HCT116 (cell line): ENCODE results near the gene F11R. TPM values are rescaled to one million over a fixed set of nuclear protein-coding genes. Genes with fewer than 3 reads are reported as not detected.
"Not testable (repeated sequence)": the region's sequence is repeated elsewhere in the genome, so short reads cannot be mapped to it uniquely, and the experiment has no call there.

Experiments
- ATAC-seq: fragments of 200-7000 bp; cut with Tn5 transposase; 2 replicates; pipeline ENCODE4 v1.9.1; 2020; ENCODE audit warnings: mild to moderate bottlenecking, moderate library complexity
- BruUV-seq: library from RNA; stranded (reverse); fragments of 400-500 nt; replicated peaks from 2 replicates; lab custom pipeline; 2021; lab: Mats Ljungman, UMichigan
- CTCF ChIA-PET: fragments of 300-600 bp; sonication (Branson Sonifier 250); formaldehyde crosslinking; loops from one replicate; lab custom pipeline; 2021; ENCODE audit warnings: antibody characterized with exemption; lab: Charles Lee
- POLR2A ChIA-PET: fragments of 300-600, 350-600 bp; sonication (Branson Sonifier 250); formaldehyde crosslinking; loops from one replicate; lab custom pipeline; 2021; ENCODE audit warnings: antibody characterized with exemption; lab: Charles Lee
- RAD21 ChIA-PET, 2 experiments: fragments of 300-600 bp; sonication (Branson Sonifier 250); formaldehyde crosslinking; loops; one replicate each; lab custom pipeline; 2023; ENCODE audit warnings: low total read pairs in 2 of 2; ENCODE audit not compliant: uncharacterized antibody in 2 of 2, unreplicated experiment in 2 of 2, low non-redundant PET in 1 of 2; lab: Charles Lee
- DNase-seq: peaks from one replicate; pipeline ENCODE4 v3.0.0-alpha.2; 2010; ENCODE audit warnings: low read depth, low spot score
- H2AFZ ChIP-seq: fragments of 200-600 bp; shearing (Covaris generic), sonication (generic); 2 replicates; pipeline ENCODE4 v1.6.1; 2017; ENCODE audit warnings: low read depth, mixed run types, mixed read lengths, antibody characterized with exemption, low read length; ENCODE audit not compliant: poor library complexity, severe bottlenecking
- H3K27ac ChIP-seq: 2 replicates; pipeline ENCODE4 v1.5.1; 2012; ENCODE audit warnings: low read depth, low read length
- H3K27me3 ChIP-seq: fragments of 200-600 bp; sonication (generic); 2 replicates; pipeline ENCODE4 v1.6.1; 2016; ENCODE audit warnings: mixed run types, low read length, mixed read lengths; ENCODE audit not compliant: insufficient read depth
- H3K36me3 ChIP-seq, 2 experiments: fragments of 200-500 bp in 1 of 2; fragments of 200-600 bp in 1 of 2; sonication (Bioruptor generic) in 1 of 2; sonication (generic) in 1 of 2; 2 replicates each; pipeline versions ENCODE4 v1.5.1 to v1.6.1; 2014 to 2016; ENCODE audit warnings: low read length in 2 of 2, inconsistent platforms in 1 of 2, mixed read lengths in 1 of 2, mixed run types in 1 of 2; ENCODE audit not compliant: insufficient read depth in 2 of 2, control insufficient read depth in 1 of 2
- H3K4me1 ChIP-seq, 2 experiments: fragments of 200-600 bp in 1 of 2; sonication (generic) in 1 of 2; 2 replicates each; pipeline versions ENCODE4 v1.5.1 to v1.6.1; 2012 to 2017; ENCODE audit warnings: low read length in 2 of 2, inconsistent platforms in 1 of 2, mild to moderate bottlenecking in 1 of 2, mixed read lengths in 1 of 2, mixed run types in 1 of 2, moderate library complexity in 1 of 2; ENCODE audit not compliant: insufficient read depth in 2 of 2, control insufficient read depth in 1 of 2
- H3K4me2 ChIP-seq: fragments of 200-600 bp; sonication (generic); 2 replicates; pipeline ENCODE4 v1.6.1; 2017; ENCODE audit warnings: mixed run types, low read length, mixed read lengths
- H3K4me3 ChIP-seq, 2 experiments: fragments of 200-600 bp in 1 of 2; sonication (generic) in 1 of 2; replicated peaks in 1 of 2; 2 replicates each; pipeline ENCODE4 v1.5.1; 2011 to 2016; ENCODE audit warnings: low read length in 2 of 2, control low read depth in 1 of 2, low read depth in 1 of 2, mild to moderate bottlenecking in 1 of 2, mixed read lengths in 1 of 2, mixed run types in 1 of 2
- H3K79me2 ChIP-seq: fragments of 200-600 bp; sonication (generic); 2 replicates; pipeline ENCODE4 v1.6.1; 2017; ENCODE audit warnings: mild to moderate bottlenecking, mixed run types, low read length, moderate library complexity, mixed read lengths; ENCODE audit not compliant: insufficient read depth
- H3K9ac ChIP-seq: fragments of 200-600 bp; sonication (generic); 2 replicates; pipeline ENCODE4 v1.6.1; 2016; ENCODE audit warnings: low read length, mixed read lengths
- H3K9me2 ChIP-seq: fragments of 200-600 bp; sonication (generic), shearing (Covaris generic); 2 replicates; pipeline ENCODE4 v1.6.1; 2017; ENCODE audit warnings: mixed run types, mild to moderate bottlenecking, moderate library complexity; ENCODE audit not compliant: insufficient read depth
- H3K9me3 ChIP-seq, 2 experiments: fragments of 200-500 bp in 1 of 2; fragments of 200-600 bp in 1 of 2; sonication (Bioruptor generic) in 1 of 2; sonication (generic) in 1 of 2; 2 replicates each; pipeline ENCODE4 v1.6.1; 2014 to 2017; ENCODE audit warnings: low read length in 2 of 2, mixed read lengths in 2 of 2, inconsistent platforms in 1 of 2, low read depth in 1 of 2, mild to moderate bottlenecking in 1 of 2, mixed run types in 1 of 2, moderate library complexity in 1 of 2; ENCODE audit not compliant: control insufficient read depth in 1 of 2, insufficient read depth in 1 of 2
- H4K20me1 ChIP-seq: fragments of 200-600 bp; sonication (generic), shearing (Covaris generic); 2 replicates; pipeline ENCODE4 v1.6.1; 2017; ENCODE audit warnings: mixed run types, mild to moderate bottlenecking, moderate library complexity; ENCODE audit not compliant: insufficient read depth
- CEBPB ChIP-seq: IDR thresholded peaks from 2 replicates; pipeline ENCODE4 v1.6.1; 2012; ENCODE audit warnings: low read depth
- EGR1 ChIP-seq: IDR thresholded peaks from 2 replicates; pipeline ENCODE4 v1.6.1; 2012; ENCODE audit warnings: low read depth
- EZH2phosphoT487 ChIP-seq: fragments of 200-600 bp; IDR thresholded peaks from 2 replicates; pipeline ENCODE4 v1.6.1; 2018; ENCODE audit warnings: antibody characterized with exemption, borderline replicate concordance
- FOSL1 ChIP-seq: IDR thresholded peaks from 2 replicates; pipeline ENCODE4 v1.6.1; 2012; ENCODE audit warnings: low read depth
- JUND ChIP-seq: IDR thresholded peaks from 2 replicates; pipeline ENCODE4 v1.6.1; 2012
- POLR2AphosphoS5 ChIP-seq: IDR thresholded peaks from 2 replicates; pipeline ENCODE4 v1.6.1; 2011; ENCODE audit warnings: mild to moderate bottlenecking, low read depth, low read length, moderate library complexity
- TCF7L2 ChIP-seq: IDR thresholded peaks from 2 replicates; pipeline ENCODE4 v1.7.0; 2011; ENCODE audit warnings: borderline replicate concordance, inconsistent platforms; ENCODE audit not compliant: insufficient read depth, insufficient read length; ENCODE audit errors: extremely low read depth
- ZNF274 ChIP-seq: fragments of 200-500 bp; sonication (Bioruptor generic); IDR thresholded peaks from 2 replicates; pipeline ENCODE4 v1.6.1; 2014; ENCODE audit warnings: mild to moderate bottlenecking, low read depth, low read length, inconsistent platforms
- intact Hi-C: fragments of 100-400 bp; cut with micrococcal nuclease; formaldehyde crosslinking; loops from 2 replicates; pipeline ENCODE4 v1.10.0; 2022
- total RNA-seq: library from RNA; stranded (reverse); gene quantifications from one replicate; pipeline ENCODE4 v1.2.1, GENCODE V29; 2021; ENCODE audit not compliant: unreplicated experiment

Gene F11R
- total RNA-seq, 1 experiment from 2014 or later = 86.7 TPM

GRCh38 chr1:160949881-160950280, 71.1 kb downstream of the F11R start:
- ChIA-PET RAD21 (no interaction called here), POLR2A (no interaction called here), CTCF (interaction anchor here (3.2 kb wide), 1 partner anchor 114 kb away, joined by 45 read pairs; no protein-coding TSS in a partner anchor)
- DNase-seq = no peak
- H2AFZ ChIP-seq = no peak overlapping the region
- H3K9me2 ChIP-seq = no peaks in the 10 kb centered on the region
- no peak for ATAC-seq
- H3K4me1 ChIP-seq = peaks cover 0 to 8% of the 10 kb centered on the region in 2 experiments; a peak in 2 of 4 replicates
- H3K79me2 ChIP-seq = no peaks in the 10 kb centered on the region
- no peaks in the 10 kb centered on the region for H3K27me3 ChIP-seq
- H3K4me3 ChIP-seq = no peak overlapping the region
- no peaks in the 10 kb centered on the region for H4K20me1 ChIP-seq
- no peak overlapping the region for H3K9ac ChIP-seq
- no peak overlapping the region for H3K4me2 ChIP-seq
- intact Hi-C loops = loop anchor here (2.0 to 5.0 kb wide), 3 partner anchors 173 to 523 kb away; no protein-coding TSS in a partner anchor
- H3K27ac ChIP-seq = no peak overlapping the region
- no TSS peak for BruUV-seq
- no peaks in the 10 kb centered on the region for H3K9me3 ChIP-seq
- TF ChIP-seq EGR1 = no peak
- TF ChIP-seq EZH2phosphoT487 = no peak
- TF ChIP-seq POLR2AphosphoS5 = no peak
- no peak for TF ChIP-seq TCF7L2
- no peak for TF ChIP-seq FOSL1
- TF ChIP-seq JUND = no peak
- TF ChIP-seq ZNF274 = no peak
- no peak for TF ChIP-seq CEBPB
- H3K36me3 ChIP-seq = no peaks in the 10 kb centered on the region

GRCh38 chr1:160949216-160949880, 71.6 kb downstream of the F11R start:
- ATAC-seq, H3K4me2 ChIP-seq, H3K4me3 ChIP-seq, H3K36me3 ChIP-seq, POLR2A ChIA-PET, H3K9me2 ChIP-seq, H3K9me3 ChIP-seq, RAD21 ChIA-PET, H3K27ac ChIP-seq, H3K4me1 ChIP-seq, H3K27me3 ChIP-seq, DNase-seq, H3K9ac ChIP-seq, H4K20me1 ChIP-seq, intact Hi-C loops, H3K79me2 ChIP-seq, H2AFZ ChIP-seq, BruUV-seq: not testable (repeated sequence)
- CTCF ChIA-PET = interaction anchor here (3.2 kb wide), 1 partner anchor 114 kb away, joined by 45 read pairs; no protein-coding TSS in a partner anchor

- POLR2A ChIA-PET, H3K4me2 ChIP-seq, CTCF ChIA-PET, H3K79me2 ChIP-seq, H3K36me3 ChIP-seq, H3K27me3 ChIP-seq, BruUV-seq, H4K20me1 ChIP-seq, DNase-seq, ATAC-seq, intact Hi-C loops, H3K9me3 ChIP-seq, H3K9ac ChIP-seq, RAD21 ChIA-PET, H2AFZ ChIP-seq, H3K4me3 ChIP-seq, H3K9me2 ChIP-seq, H3K4me1 ChIP-seq, H3K27ac ChIP-seq: not testable (repeated sequence)
Measured at GRCh38 chr1:160947174-160947759, 73.7 kb downstream of the F11R start.
